NCI-H1105 (cell line): Measurements from ENCODE around the gene TBC1D19.

Experiments
- DNase-seq: peaks from one replicate; lab custom pipeline; 2025; lab: John Stamatoyannopoulos, UW

Gene TBC1D19

DNA sequence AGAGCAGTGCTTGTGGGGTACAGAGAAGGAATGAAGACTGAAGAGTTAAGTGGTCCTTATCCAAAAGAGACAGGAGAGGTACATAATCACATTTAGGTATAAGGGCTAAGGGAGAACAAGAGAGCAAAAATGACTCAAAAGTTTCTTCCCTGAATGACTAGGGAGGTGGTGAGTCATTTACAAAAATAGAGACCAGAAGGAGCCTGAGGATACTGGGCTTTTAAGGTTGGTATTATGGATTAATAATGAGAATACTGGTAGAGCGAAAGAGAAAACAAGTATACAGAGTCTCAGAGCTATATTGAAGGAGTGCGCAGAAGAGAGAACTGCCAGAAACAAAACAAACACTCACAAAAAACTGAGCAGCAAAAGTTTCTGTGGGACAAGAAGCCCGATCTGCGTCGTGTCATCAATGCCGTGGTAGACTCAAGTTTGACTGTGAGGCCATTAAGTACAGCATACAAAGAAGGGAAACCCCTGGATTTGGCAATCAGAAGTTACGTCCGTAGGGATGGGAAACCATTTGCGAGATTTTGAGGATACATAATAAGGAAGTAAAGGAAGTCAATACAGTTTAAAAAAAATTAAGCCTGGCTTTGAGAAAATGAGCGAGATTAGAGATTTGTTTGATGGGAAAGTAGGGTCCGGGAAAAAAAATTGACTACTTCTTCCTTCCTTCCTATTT lies 147.6 kb downstream of the TBC1D19 start:
- DNase-seq = no peak

DNA sequence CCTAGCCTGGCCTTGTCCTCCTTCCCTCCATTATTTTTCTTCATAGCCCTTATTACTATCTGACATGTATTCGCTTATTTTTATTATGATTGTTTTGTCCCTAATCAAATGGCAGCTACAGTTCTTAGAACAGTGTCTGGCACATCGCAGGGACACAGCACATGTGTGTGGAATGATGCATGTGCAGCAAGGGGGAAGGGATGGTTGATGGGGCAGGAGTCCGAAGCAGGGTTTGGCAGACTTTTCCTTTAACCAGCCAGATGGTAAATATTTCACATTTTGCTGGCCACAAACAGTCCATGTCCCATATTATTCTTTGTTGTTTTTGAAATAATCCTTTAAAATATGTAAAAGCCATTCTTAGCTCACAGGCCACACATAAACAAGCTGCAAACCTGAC lies 148.5 kb downstream of the TBC1D19 start:
- no peak for DNase-seq

DNA sequence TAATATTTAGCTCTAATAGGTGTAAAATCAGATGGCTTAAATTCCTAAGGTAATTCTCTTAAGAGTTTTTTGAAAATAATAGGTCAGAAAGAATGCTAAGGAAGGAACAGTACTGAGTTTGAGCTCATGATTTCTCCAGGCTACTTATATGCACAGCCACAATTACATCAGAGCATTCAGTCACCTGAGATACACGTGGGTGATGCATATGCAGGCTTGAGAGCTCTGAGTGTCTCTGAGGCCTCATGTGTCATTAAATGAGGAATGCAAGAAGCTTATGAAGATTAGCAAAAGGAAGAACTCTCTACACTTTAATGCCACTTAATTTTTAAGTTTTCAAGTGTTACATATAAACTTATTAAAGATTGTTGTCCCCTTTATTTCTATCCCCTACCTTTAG lies 152.7 kb downstream of the TBC1D19 start:
- DNase-seq = no peak

DNA sequence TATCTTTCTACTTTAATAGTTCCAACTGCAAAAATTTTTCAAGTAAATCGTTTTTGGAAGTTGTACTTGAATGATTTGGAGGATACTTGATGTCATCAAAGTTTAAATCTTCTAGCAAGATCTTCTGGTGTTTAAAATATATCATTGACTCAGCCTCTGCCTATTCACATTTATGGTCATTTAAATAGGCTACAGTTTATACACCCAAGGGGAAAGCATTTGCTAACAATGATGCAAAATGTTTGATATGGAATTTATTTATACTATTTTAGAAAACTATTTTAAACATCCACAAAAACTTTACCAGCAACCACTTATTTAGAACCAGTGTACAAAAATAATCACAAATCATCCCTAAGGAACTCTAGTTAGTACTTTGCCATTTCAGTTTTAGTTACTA lies 153.5 kb downstream of the TBC1D19 start:
- no peak for DNase-seq

DNA sequence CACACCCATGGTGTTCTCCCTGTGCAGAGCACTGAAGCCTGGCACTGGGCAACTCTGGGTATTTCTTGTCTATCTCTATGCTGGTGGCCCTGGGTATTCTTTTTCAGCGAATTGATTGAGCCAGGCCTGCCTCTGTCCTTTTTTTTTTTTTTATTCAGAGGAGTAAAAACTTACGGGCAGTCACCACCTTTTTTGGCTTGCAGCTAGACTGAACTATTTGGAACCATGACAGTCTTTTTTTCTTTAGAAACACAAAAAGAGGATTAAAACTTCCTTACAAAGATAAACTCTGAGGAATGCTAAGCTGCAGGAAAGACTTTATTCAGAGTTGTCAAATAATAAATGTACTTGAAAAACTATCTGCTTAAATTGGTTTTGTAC lies 157.6 kb downstream of the TBC1D19 start:
- DNase-seq = no peak

DNA sequence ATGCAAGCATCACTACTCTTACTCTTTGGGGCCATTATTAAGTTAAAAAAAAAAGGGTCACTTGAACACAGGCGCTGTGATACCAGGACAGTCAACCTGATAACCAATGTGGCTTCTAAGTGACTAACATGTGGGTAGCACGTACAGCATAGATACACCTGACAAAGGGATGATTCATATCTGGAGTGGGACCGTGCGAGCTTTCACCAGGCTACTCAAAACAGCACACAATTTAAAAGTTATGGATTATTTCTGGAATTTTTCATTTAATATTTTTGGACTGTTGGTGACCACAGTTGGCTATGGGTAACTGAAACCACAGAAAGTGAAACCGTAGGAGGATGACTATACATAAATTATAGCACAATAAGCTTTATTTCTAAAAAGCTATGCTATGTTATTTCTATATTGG lies 162.9 kb downstream of the TBC1D19 start:
- no peak for DNase-seq

DNA sequence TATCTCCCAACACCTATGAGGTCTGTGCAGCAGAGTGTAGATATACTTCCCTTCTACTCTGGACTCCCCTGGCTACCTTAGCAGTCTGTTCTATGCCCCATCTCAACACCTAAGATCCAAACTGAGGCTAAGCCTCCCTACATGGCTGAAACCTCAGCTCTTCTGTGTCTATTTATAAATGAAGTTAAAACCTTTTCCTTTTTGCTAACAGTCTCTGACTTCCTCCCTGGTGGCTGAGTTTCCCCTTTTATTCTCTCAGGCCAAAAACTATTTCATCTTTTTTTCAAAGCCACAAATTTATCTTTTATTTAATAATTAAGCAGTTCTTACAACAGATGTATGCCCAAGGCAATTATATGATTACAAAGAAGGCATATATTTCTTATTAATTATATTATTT lies 164.9 kb downstream of the TBC1D19 start:
- no peak for DNase-seq

DNA sequence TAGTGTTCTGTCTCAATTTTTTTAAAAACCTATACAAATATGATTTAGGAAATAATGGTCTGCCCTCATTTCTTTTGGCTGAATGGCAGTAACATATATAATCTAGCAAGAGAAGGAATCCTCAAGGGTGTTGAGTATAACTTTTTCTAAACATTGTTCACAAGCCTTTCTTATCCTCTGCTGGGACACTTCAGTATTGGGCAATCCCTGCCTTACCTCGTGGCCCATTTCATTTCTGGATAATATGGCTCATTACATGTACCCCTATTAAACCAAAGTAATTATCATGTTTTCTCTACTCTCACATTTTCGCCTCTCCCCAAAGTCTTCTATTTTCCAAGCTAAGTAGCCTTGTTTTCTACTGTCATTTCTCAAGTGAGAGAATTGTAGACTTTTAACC lies 166.0 kb downstream of the TBC1D19 start:
- no peak for DNase-seq

DNA sequence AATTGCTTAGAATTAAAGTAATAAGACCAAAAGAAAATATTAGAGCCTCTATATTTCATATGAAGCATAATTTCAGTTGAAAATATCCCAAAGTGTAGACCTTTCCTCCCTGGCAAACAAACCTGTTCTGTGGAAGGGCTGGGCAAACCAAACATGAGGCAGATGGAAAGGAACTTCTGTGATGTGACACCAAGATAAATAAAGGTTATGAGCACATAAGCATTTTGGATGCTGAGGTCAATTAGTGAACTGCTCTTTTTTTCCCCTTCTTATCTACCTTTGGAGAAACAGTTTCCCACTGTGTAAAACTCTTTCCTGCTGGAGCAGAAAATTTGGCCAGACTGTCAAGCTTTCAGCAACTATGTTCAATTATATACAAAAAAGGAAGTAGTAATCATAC lies 167.1 kb downstream of the TBC1D19 start:
- DNase-seq = no peak

DNA sequence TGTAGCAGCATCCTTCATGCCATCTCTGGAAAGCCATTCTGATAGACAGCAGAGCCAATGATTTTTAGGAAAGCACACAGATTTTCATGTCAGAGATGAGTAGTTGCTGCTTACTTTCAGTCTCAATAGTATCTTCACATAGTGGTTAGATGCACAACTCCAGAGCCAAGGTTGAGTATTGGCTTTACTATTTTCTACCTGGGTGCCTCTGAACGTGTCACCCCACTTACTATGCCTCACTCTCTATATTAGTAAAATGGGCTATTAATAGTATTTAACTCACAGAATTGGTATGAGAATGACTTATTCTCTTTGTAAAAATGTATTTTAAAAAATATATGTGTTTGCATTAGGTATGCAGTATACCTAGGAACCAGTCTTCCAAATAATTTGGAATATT lies 168.0 kb downstream of the TBC1D19 start:
- DNase-seq = no peak

DNA sequence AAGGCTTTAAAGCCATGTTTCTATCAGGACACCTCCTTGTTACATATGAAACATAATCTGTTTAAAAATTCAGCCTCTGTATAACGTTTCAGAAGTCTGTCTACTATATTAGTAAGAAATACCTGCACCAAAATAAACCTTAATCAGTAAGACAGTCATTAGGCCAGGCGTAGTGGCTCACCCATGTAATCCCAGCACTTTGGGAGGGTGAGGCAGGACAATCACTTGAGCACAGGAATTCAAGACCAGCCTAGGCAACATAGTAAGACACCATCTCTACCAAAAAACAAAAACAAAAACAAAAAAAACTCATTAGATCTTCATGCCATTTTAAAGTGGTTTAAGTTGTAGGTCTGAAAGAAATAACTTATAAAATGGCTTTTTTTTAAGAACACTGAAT lies 169.3 kb downstream of the TBC1D19 start:
- no peak for DNase-seq

DNA sequence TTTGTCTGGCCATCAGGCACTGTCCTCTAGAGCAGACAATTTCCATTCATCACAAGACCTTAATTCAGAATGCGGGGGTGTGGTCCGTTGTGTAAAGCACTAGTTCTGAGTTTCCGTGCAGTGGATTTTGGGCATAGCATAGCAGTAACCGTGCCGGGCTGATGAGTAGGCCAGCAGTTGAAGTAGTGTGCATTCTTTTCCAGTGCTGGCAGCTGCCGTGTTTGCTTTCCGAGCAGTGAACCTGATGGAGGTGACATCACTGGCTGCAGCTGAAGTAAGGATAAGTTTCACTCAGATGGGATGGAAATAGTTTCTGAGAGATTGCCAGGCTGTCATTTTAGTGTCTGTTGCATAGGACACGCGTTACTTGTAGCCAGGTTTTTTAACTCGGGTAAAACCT lies 169.7 kb downstream of the TBC1D19 start:
- DNase-seq = no peak

DNA sequence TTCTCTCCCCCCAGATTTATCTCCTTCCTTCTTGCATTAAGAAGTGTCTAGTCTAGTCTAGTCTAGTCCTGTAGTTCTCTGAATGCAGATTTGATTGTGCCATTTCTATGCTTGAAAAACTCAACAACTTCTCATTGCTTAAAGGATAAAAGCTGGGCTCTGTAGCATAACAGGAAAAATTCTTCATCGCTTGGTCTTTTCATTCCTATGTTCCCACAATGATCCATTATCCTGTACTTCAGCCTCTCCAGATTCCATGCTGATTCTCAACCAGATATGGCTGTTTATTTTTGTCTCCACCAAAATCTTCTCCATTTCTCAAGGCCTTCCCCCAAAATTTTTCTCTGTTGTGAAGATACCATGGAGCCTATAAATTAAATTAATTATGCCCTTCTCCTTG lies 173.9 kb downstream of the TBC1D19 start:
- no peak for DNase-seq

DNA sequence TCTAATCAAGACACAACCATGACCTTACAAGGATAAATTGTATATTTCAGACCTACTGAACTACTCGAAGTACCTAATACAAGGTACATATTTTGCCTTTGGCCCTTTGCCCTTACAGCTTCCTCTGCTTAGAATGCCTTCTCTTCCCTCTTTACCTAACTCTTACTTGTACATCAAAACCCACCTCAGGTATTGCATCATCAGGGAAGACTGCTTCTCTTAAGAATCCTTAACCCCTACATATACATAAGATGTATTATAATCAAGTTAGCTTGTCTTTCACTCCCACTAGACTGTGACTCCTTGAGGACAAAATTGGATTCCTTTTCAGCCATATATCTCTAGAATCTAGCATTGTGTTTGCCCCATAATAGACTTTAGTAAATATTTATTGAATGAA lies 175.0 kb downstream of the TBC1D19 start:
- DNase-seq = no peak

DNA sequence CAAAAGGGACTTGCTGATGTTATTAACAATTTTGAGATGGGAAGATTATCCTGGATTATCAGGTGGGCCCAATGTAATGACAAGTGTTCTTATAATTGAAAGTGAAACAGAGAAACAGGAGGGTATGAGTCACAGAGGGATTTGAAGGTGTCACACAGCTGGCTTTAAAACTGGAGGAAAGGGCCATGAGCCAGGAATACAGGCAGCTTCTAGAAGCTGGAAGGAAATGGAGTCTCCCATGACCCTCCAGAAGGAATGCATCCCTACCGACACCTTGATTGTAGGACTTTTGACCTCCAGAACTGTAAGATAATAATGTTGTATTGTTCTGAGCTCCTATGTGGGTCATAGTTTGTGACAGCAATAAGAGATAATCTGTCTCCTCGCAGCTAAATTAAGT lies 178.8 kb downstream of the TBC1D19 start:
- no peak for DNase-seq

DNA sequence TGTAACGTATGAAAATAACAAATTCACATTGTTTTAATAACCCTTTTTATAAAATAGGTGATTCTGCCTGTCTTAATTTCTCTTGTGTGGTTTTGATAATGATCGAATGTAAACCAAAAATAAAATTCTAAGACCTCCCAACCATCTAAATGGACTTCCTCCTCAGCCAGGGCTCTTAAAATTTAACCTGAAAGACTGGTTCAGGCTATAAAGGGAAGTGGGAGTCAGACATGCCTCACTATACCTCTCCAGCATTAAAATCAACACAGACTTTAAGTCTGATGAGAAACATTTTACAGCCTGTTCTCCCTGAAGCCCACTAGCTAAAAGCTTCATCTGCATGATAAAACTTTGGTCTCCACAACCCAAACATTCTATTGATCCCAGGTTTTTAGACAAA lies 179.2 kb downstream of the TBC1D19 start:
- DNase-seq = no peak

DNA sequence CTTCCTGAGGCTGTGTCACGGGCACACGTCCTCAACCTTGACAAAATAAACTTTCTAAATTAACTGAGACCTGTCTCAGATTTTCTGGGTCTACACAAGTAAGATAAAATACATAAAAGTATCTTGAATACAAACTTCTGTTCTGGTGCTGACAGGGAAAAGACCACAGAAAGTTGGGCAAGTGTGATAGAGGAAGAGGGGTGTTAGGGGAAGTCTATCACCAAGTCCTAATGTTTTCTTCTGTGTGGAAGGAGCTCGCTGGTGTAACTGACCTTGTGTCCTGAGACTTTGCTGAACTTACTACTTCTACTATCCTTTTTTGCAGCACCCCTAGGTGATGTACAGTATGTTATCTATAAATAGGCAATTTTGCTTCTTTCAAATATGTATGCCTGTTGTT lies 179.8 kb downstream of the TBC1D19 start:
- DNase-seq = no peak

DNA sequence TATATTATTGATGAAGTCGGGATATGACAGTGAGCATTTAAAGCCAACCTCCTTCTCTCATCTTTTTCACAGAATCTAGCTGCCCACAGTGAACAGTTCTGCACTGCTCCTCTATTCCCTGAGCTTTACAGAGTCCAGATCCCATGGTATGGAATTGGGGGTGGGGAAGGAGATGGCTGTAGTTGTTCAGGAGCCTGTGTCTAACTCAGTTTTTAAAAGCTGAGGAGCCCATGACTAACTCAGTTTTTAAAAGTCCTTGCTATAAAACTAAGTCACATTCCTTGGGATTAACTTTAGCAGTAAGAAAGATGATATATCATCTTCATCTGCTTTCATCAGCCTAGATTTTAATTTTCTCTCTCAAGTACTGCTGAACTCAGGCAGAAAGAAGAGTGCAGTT lies 180.3 kb downstream of the TBC1D19 start:
- DNase-seq = no peak

DNA sequence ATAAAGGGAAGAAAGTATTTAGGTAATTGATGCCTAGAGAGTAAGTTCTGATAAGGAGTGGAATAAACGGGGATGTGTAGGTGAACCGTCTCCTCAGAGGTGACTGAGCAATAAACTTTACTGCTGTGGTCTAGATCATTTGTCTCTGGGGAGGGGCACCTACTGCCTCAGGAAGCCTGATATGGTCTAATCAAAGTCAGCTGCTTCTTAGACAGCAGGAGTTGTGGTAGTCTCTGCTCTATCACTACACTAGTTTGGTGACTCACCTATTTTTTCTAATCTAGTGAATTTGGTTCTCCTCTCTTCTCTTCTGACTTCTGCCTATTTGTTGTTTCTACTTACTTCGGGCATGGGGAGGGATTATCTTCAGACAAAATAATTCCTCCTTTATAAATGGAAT lies 181.6 kb downstream of the TBC1D19 start:
- DNase-seq = no peak

DNA sequence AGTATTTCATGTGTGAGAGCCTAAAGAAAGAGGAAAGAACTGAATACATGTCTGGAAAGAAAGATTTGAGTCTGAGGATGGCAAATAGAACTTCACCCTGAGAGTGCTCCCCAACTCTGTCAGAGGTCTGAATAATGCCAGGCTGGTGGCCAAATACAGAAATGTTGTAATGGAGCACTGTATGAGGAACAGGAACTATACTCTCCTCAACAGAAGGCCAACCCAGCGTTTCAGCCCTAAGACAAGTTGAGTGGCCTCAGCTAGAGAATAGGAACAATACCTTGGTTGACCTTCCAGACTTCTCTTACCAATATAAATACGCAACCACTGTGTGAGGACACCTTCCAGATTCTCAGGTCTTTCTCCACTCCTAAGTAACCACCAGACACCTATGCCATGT lies 182.3 kb downstream of the TBC1D19 start:
- no peak for DNase-seq

DNA sequence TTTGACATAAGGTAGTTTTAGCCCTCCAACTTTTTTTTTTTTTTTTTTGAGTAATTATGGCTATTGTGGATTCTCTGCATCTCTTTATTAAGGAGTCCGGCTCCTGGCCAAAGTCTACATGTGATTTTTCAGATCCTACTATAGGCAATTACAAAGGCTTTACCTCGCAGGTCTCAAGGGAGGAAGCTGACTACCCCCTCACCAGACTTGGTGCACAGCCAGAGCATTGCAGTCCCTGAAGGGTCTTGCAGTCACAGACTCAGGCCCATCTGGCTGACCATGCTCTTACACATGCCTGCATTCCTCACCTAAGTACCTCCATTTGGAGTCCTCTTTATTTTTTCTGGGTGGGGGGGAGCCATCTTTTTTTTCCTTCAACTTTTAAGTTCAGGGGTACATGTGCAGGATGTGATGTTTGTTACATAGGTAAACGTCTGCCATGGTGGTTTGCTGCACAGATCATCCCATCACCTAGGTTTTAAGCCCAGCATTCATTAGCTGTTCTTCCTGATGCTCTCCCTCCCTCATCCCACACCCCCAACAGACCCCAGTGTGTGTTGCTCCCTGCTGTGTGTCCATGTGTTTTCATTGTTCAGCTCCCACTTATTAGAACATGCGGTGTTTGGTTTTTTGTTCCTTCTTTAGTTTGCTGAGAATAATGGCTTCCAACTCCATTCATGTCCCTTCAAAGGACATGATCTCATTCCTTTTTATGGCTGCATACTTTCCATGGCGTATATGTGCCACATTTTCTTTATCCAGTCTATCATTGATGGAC lies 188.4 kb downstream of the TBC1D19 start:
- no peak for DNase-seq

DNA sequence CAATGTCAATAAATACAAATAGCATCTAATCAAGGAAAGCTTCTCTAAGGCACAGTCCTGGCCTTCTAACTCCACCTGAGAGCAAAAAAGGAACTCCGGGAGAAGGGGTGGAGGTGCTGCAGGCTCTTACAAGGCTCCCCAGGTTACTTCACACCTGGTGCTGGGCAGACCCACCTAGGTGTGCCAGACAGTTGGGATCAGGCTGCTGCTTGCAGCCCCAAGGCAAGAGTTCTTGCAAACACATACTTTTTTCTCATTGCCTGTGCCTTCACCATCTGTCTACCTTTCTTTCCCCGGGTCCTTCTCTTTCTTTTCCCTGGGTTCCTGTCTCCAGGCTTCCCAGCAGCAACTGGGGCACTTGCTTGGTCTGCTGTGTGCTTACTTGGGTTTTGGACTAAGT lies 195.3 kb downstream of the TBC1D19 start:
- no peak for DNase-seq

DNA sequence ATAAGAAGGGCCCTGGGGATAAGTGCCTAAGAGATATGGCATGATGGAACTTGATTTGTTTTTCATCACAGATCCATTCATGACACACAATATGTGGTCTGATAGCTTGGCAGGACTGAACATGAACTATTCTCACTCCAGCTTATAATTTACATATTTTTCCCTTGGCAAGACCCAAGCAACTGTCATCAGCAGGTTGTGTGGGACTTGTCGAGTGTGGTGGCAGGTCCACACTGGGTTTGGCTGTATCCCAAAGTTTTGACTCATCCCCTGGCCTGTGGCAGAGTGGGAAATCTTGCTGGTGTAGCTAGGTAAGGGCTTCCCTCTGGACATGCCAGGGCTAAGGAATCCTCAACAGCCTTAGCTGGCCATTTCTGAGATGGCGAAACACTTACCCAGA lies 195.8 kb downstream of the TBC1D19 start:
- DNase-seq = no peak

DNA sequence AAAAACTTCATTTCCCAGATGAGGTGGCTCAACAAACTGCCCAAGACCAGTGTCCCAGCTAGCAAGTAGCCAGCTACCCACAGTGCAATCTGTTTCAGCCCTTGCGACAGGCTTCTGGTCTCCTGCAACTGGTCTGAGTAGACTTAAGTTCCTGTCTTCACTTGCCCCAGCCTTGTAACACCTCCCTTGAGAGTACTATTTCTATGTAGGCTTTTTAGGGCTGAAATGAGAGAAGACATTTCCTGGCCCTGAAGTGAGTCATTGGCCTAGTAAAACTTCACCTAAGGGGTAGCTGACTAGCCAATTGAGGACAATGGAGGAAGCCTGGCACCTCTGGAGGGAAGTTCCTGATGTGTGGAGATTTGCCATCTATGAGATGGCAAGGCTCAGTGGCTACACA lies 196.7 kb downstream of the TBC1D19 start:
- no peak for DNase-seq
